IMR-90 (cell line): ENCODE results near the gene ADAMTS13. TPM values are rescaled to one million over a fixed set of nuclear protein-coding genes. Genes with fewer than 3 reads are reported as not detected.

Experiments used
- ATAC-seq: fragments of 200-7000 bp; cut with Tn5 transposase; 2 replicates; pipeline ENCODE4 v1.9.1; 2020; ENCODE audit warnings: low read depth, mild to moderate bottlenecking, moderate library complexity
- BruUV-seq: library from RNA; stranded (reverse); fragments of 400-500 nt; replicated peaks from 2 replicates; lab custom pipeline; 2021; lab: Mats Ljungman, UMichigan
- CTCF ChIA-PET: fragments of 300-600 bp; formaldehyde crosslinking; extraction: SDS; loops from one replicate; lab custom pipeline; 2021; ENCODE audit warnings: antibody characterized with exemption; lab: Yijun Ruan, JAX
- POLR2A ChIA-PET: fragments of 300-600 bp; sonication (Branson Sonifier 250); formaldehyde crosslinking; loops from one replicate; lab custom pipeline; 2022; ENCODE audit warnings: antibody characterized with exemption; ENCODE audit not compliant: unreplicated experiment; lab: Charles Lee
- DNase-seq: peaks from one replicate; pipeline ENCODE4 v3.0.0; 2013
- H2AFZ ChIP-seq: replicated peaks from 2 replicates; pipeline ENCODE3; 2013; ENCODE audit warnings: low read length, mild to moderate bottlenecking; ENCODE audit not compliant: poor library complexity
- H2AK5ac ChIP-seq: 2 replicates; pipeline ENCODE4 v1.6.1; 2013; ENCODE audit warnings: low read depth, low read length, inconsistent platforms
- H2AK9ac ChIP-seq: replicated peaks from 2 replicates; pipeline ENCODE3; 2013; ENCODE audit warnings: mild to moderate bottlenecking, low read depth, low read length, moderate library complexity; ENCODE audit not compliant: poor library complexity
- H2BK120ac ChIP-seq: 2 replicates; pipeline ENCODE4 v1.6.1; 2013; ENCODE audit warnings: low read depth, low read length, inconsistent platforms
- H2BK15ac ChIP-seq: 3 replicates; pipeline ENCODE4 v1.6.1; 2013; ENCODE audit warnings: low read depth, low read length, inconsistent platforms
- H2BK20ac ChIP-seq: 2 replicates; pipeline ENCODE4 v1.6.1; 2013; ENCODE audit warnings: low read depth, mild to moderate bottlenecking, inconsistent platforms, low read length, moderate library complexity
- H2BK5ac ChIP-seq: 2 replicates; pipeline ENCODE4 v1.6.1; 2013; ENCODE audit warnings: mild to moderate bottlenecking, low read depth, low read length, inconsistent platforms; ENCODE audit not compliant: poor library complexity, severe bottlenecking
- H3K14ac ChIP-seq: replicated peaks from 2 replicates; pipeline ENCODE4 v1.6.1; 2013; ENCODE audit warnings: low read depth, low read length, inconsistent platforms
- H3K18ac ChIP-seq: 2 replicates; pipeline ENCODE4 v1.6.1; 2013; ENCODE audit warnings: low read depth, low read length, control low read depth
- H3K23ac ChIP-seq: 2 replicates; pipeline ENCODE4 v1.6.1; 2013; ENCODE audit warnings: low read depth, low read length, inconsistent platforms
- H3K27ac ChIP-seq: 2 replicates; pipeline ENCODE4 v1.5.1; 2013; ENCODE audit warnings: mild to moderate bottlenecking, control low read depth, low read length; ENCODE audit not compliant: insufficient read depth
- H3K27me3 ChIP-seq: 2 replicates; pipeline ENCODE4 v1.6.1; 2013; ENCODE audit warnings: low read length; ENCODE audit not compliant: control insufficient read depth, insufficient read depth
- H3K36me3 ChIP-seq: 2 replicates; pipeline ENCODE4 v1.6.1; 2013; ENCODE audit warnings: low read length, mixed read lengths; ENCODE audit not compliant: control insufficient read depth, insufficient read depth
- H3K4ac ChIP-seq: 2 replicates; pipeline ENCODE4 v1.6.1; 2013; ENCODE audit warnings: low read depth, low read length, inconsistent platforms
- H3K4me1 ChIP-seq: 2 replicates; pipeline ENCODE4 v1.6.1; 2013; ENCODE audit warnings: low read length, mixed read lengths; ENCODE audit not compliant: control insufficient read depth, insufficient read depth
- H3K4me2 ChIP-seq: 2 replicates; pipeline ENCODE4 v1.6.1; 2013; ENCODE audit warnings: low read depth, mild to moderate bottlenecking, control low read depth, low read length, moderate library complexity
- H3K4me3 ChIP-seq: 2 replicates; pipeline ENCODE4 v1.5.1; 2013; ENCODE audit warnings: low read depth, mild to moderate bottlenecking, control low read depth, low read length, moderate library complexity; ENCODE audit not compliant: insufficient read depth
- H3K56ac ChIP-seq: 2 replicates; pipeline ENCODE4 v1.6.1; 2013; ENCODE audit warnings: low read length, inconsistent platforms; ENCODE audit not compliant: insufficient read depth; ENCODE audit errors: extremely low read depth
- H3K79me1 ChIP-seq, 2 experiments: 2 replicates each; pipeline ENCODE4 v1.6.1; 2013; ENCODE audit warnings: low read length in 2 of 2, inconsistent platforms in 1 of 2, low read depth in 1 of 2
- H3K9ac ChIP-seq: 2 replicates; pipeline ENCODE4 v1.6.1; 2013; ENCODE audit warnings: low read depth, low read length, control low read depth
- H3K9me1 ChIP-seq: 2 replicates; pipeline ENCODE4 v1.6.1; 2013; ENCODE audit warnings: low read length, inconsistent platforms; ENCODE audit not compliant: insufficient read depth
- H3K9me3 ChIP-seq: 2 replicates; pipeline ENCODE4 v1.6.1; 2013; ENCODE audit warnings: low read length; ENCODE audit not compliant: control insufficient read depth, insufficient read depth
- H4K20me1 ChIP-seq: 2 replicates; pipeline ENCODE4 v1.6.1; 2013; ENCODE audit warnings: low read length, inconsistent platforms; ENCODE audit not compliant: insufficient read depth
- H4K5ac ChIP-seq: 2 replicates; pipeline ENCODE4 v1.6.1; 2013; ENCODE audit warnings: mild to moderate bottlenecking, low read depth, low read length, control low read depth
- H4K8ac ChIP-seq, 2 experiments: 2 replicates each; pipeline ENCODE4 v1.6.1; 2013; ENCODE audit warnings: low read depth in 2 of 2, low read length in 2 of 2, control low read depth in 1 of 2, inconsistent platforms in 1 of 2
- H4K91ac ChIP-seq: 2 replicates; pipeline ENCODE4 v1.6.1; 2013; ENCODE audit warnings: low read depth, low read length, inconsistent platforms; ENCODE audit not compliant: insufficient read depth
- BHLHE40 ChIP-seq: fragments of 150-350 bp; IDR thresholded peaks from 2 replicates; pipeline ENCODE4 v1.6.1; 2016; ENCODE audit warnings: mild to moderate bottlenecking, low read depth, low read length
- CEBPB ChIP-seq: IDR thresholded peaks from 2 replicates; pipeline ENCODE4 v1.6.1; 2012; ENCODE audit warnings: low read depth, low read length, improper control_type of control experiment
- CHD1 ChIP-seq: IDR thresholded peaks from 2 replicates; pipeline ENCODE4 v1.6.1; 2012; ENCODE audit warnings: low read depth, low read length, improper control_type of control experiment
- FOS ChIP-seq: fragments of 150-350 bp; IDR thresholded peaks from 2 replicates; pipeline ENCODE4 v1.6.1; 2016; ENCODE audit warnings: low read depth, low read length
- MAFK ChIP-seq: IDR thresholded peaks from 2 replicates; pipeline ENCODE4 v1.6.1; 2012; ENCODE audit warnings: low read depth, low read length, improper control_type of control experiment
- MAZ ChIP-seq: IDR thresholded peaks from 2 replicates; pipeline ENCODE4 v1.6.1; 2012; ENCODE audit warnings: low read depth, mild to moderate bottlenecking, low read length, improper control_type of control experiment, moderate library complexity, borderline replicate concordance
- MXI1 ChIP-seq: IDR thresholded peaks from 2 replicates; pipeline ENCODE4 v1.6.1; 2012; ENCODE audit warnings: low read depth, mild to moderate bottlenecking, low read length, moderate library complexity, borderline replicate concordance
- NFE2L2 ChIP-seq: fragments of 150-350 bp; IDR thresholded peaks from 2 replicates; pipeline ENCODE4 v1.6.1; 2016; ENCODE audit warnings: low read depth, mild to moderate bottlenecking, low read length
- POLR2A ChIP-seq: IDR thresholded peaks from 2 replicates; pipeline ENCODE4 v1.6.1; 2012; ENCODE audit warnings: mild to moderate bottlenecking, low read depth, low read length
- RAD21 ChIP-seq: IDR thresholded peaks from 2 replicates; pipeline ENCODE4 v1.6.1; 2012; ENCODE audit warnings: low read length, improper control_type of control experiment
- RCOR1 ChIP-seq: IDR thresholded peaks from 2 replicates; pipeline ENCODE4 v1.6.1; 2012; ENCODE audit warnings: mild to moderate bottlenecking, low read length, improper control_type of control experiment; ENCODE audit not compliant: insufficient replicate concordance
- RFX5 ChIP-seq: IDR thresholded peaks from 2 replicates; pipeline ENCODE4 v1.8.0; 2012; ENCODE audit warnings: low read depth, mild to moderate bottlenecking, low read length, moderate library complexity
- SMC3 ChIP-seq: fragments of 150-350 bp; IDR thresholded peaks from 2 replicates; pipeline ENCODE4 v1.6.1; 2016; ENCODE audit warnings: low read depth, mild to moderate bottlenecking, antibody characterized with exemption, low read length, moderate library complexity
- WGBS, 2 experiments: methylation state at CpG; one replicate each; pipeline versions ENCODE4 v1.1.5 to v1.1.7; 2013; ENCODE audit warnings: missing lambda C conversion rate in 2 of 2; ENCODE audit not compliant: insufficient read length in 1 of 2; ENCODE audit errors: extremely low coverage in 2 of 2; 5-methylcytosine and 5-hydroxymethylcytosine counted together
- dilution Hi-C: fragments of 300-500 bp; cut with HindIII; formaldehyde crosslinking; loops from one replicate; pipeline ENCODE4 v1.14.3; 2018; ENCODE audit warnings: low sequenced_read_pairs; ENCODE audit not compliant: unreplicated experiment
- in situ Hi-C: fragments of 300-500 bp; cut with MboI; formaldehyde crosslinking; loops from 3 replicates; pipeline ENCODE4 v1.14.3; 2019; ENCODE audit warnings: low sequenced_read_pairs, inconsistent platforms, mixed read lengths
- intact Hi-C: fragments of 100-400 bp; cut with micrococcal nuclease; formaldehyde crosslinking; loops from 2 replicates; pipeline ENCODE4 v1.10.0; 2022
- polyA plus RNA-seq, 3 experiments: library from polyadenylated mRNA; depleted of rRNA; stranded (reverse); fragments of >200 nt; gene quantifications; 2 replicates each; pipeline ENCODE4 v1.2.3, GENCODE V29; 2012; ENCODE audit warnings: low replicate concordance in 1 of 3
- total RNA-seq: library from RNA; depleted of rRNA; stranded (reverse); fragments of >200 nt; gene quantifications from 2 replicates; pipeline ENCODE4 v1.2.3, GENCODE V29; 2012
- TF ChIP-seq, protein P1 (sequence below): conservative IDR thresholded peaks from 2 replicates; pipeline ENCODE4 v1.5.1; 2012; ENCODE audit warnings: mild to moderate bottlenecking, low read depth, low read length, improper control_type of control experiment
- TF ChIP-seq, protein P2 (sequence below): fragments of 150-350 bp; IDR thresholded peaks from 2 replicates; pipeline ENCODE4 v1.6.1; 2016; ENCODE audit warnings: low read depth, mild to moderate bottlenecking, low read length, moderate library complexity, borderline replicate concordance
- TF ChIP-seq, protein P3 (sequence below): fragments of 150-350 bp; IDR thresholded peaks from 2 replicates; pipeline ENCODE4 v1.6.1; 2017; ENCODE audit warnings: mild to moderate bottlenecking, antibody characterized with exemption, low read length, low read depth

ADAMTS13 gene
- total and polyA plus RNA-seq, 2 of the 4 experiments (the other 2 are of a cell fraction), result 0.18 to 2.8 TPM

DNA sequence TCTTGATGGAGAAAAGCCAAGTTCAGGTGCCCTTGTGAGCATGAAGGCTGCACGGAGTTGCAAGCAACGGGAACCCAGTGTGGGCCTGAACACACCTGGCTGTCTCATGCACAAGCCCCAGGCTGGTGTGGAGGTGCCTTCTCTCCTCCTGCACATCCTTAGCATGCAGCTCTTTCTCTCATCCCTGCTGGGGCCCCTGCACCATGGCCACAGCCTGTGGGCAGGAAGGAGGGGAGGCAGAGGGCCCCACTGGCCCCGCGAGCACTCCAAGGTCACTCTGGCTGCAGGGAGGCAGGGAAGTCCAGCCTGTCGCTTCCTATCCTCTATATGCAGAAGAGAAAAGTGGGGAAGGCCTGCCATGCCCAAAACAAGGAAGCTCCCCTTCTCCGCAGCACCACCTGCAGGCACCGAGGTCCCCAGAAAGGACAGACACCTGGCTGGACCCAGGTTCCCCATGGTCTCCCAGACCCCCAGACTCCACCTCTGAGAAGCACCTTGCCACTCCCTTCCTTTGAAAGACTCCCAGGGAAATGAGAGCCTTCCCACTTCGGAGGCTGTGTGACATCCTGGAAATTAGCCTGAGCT, 27.4 kb upstream of the ADAMTS13 start:
- Histone ChIP-seq H2BK5ac (no peak overlapping the region), H4K8ac (no peak overlapping the region), H3K36me3 (no peaks in the 10 kb centered on the region), H2BK15ac (no peak overlapping the region), H4K91ac (no peak overlapping the region), H3K27me3 (peaks cover 36% of the 10 kb centered on the region), H3K18ac (no peak overlapping the region), H3K56ac (no peak overlapping the region), H2BK120ac (no peak overlapping the region), H2AK5ac (no peak overlapping the region), H3K9me1 (no peaks in the 10 kb centered on the region), H3K4me3 (no peak overlapping the region), H3K9ac (no peak overlapping the region), H3K4me1 (no peaks in the 10 kb centered on the region), H3K79me1 (no peaks in the 10 kb centered on the region), H3K4me2 (no peak overlapping the region), H2AK9ac (no peak overlapping the region), H3K27ac (no peak overlapping the region), H3K14ac (no peak overlapping the region), H4K5ac (no peak overlapping the region), H2BK20ac (no peak overlapping the region), H3K4ac (no peak overlapping the region), H3K23ac (no peak overlapping the region), H4K20me1 (no peaks in the 10 kb centered on the region), H3K9me3 (no peaks in the 10 kb centered on the region), H2AFZ (no peak overlapping the region)
- POLR2A ChIA-PET, result no interaction called here
- ATAC-seq (no peak), DNase-seq (no peak)
- CTCF ChIA-PET, result no interaction called here
- TF ChIP-seq MXI1, result no peak
- TF ChIP-seq, protein P1, sequence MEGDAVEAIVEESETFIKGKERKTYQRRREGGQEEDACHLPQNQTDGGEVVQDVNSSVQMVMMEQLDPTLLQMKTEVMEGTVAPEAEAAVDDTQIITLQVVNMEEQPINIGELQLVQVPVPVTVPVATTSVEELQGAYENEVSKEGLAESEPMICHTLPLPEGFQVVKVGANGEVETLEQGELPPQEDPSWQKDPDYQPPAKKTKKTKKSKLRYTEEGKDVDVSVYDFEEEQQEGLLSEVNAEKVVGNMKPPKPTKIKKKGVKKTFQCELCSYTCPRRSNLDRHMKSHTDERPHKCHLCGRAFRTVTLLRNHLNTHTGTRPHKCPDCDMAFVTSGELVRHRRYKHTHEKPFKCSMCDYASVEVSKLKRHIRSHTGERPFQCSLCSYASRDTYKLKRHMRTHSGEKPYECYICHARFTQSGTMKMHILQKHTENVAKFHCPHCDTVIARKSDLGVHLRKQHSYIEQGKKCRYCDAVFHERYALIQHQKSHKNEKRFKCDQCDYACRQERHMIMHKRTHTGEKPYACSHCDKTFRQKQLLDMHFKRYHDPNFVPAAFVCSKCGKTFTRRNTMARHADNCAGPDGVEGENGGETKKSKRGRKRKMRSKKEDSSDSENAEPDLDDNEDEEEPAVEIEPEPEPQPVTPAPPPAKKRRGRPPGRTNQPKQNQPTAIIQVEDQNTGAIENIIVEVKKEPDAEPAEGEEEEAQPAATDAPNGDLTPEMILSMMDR, result no peak
- TF ChIP-seq MAFK, result no peak
- no peak for TF ChIP-seq MAZ
- TF ChIP-seq POLR2A, result no peak
- TF ChIP-seq RCOR1, result no peak
- TF ChIP-seq CHD1, result no peak
- no peak for TF ChIP-seq RAD21
- no peak for TF ChIP-seq NFE2L2
- no peak for TF ChIP-seq CEBPB
- no peak for TF ChIP-seq RFX5
- no peak for TF ChIP-seq FOS
- TF ChIP-seq, protein P2, sequence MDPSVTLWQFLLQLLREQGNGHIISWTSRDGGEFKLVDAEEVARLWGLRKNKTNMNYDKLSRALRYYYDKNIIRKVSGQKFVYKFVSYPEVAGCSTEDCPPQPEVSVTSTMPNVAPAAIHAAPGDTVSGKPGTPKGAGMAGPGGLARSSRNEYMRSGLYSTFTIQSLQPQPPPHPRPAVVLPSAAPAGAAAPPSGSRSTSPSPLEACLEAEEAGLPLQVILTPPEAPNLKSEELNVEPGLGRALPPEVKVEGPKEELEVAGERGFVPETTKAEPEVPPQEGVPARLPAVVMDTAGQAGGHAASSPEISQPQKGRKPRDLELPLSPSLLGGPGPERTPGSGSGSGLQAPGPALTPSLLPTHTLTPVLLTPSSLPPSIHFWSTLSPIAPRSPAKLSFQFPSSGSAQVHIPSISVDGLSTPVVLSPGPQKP, result no peak
- no peak for TF ChIP-seq BHLHE40
- no peak for TF ChIP-seq SMC3
- TF ChIP-seq, protein P3, sequence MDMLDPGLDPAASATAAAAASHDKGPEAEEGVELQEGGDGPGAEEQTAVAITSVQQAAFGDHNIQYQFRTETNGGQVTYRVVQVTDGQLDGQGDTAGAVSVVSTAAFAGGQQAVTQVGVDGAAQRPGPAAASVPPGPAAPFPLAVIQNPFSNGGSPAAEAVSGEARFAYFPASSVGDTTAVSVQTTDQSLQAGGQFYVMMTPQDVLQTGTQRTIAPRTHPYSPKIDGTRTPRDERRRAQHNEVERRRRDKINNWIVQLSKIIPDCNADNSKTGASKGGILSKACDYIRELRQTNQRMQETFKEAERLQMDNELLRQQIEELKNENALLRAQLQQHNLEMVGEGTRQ, result no peak
- no CpG with 5 or more reads among the region's 8 CpGs for WGBS, 2 experiments
- intact Hi-C loops (no loop called here), in situ Hi-C loops (no loop called here), dilution Hi-C loops (no loop called here)
- no TSS peak for BruUV-seq
